Brain pericyte (primary cell): Measurements from ENCODE around the gene KRTAP9-2.
"Not testable (repeated sequence)": the region's sequence is repeated elsewhere in the genome, so short reads cannot be mapped to it uniquely, and the experiment has no call there.

Source experiments
- DNase-seq: peaks from one replicate; pipeline ENCODE4 v3.0.0-alpha.2; 2012; ENCODE audit warnings: low read depth, low spot score

Gene KRTAP9-2

GRCh38 chr17:41237116-41237515 is 10.7 kb downstream of the KRTAP9-2 start:
- DNase-seq = not testable (repeated sequence)

- not testable (repeated sequence) for DNase-seq
Measured at GRCh38 chr17:41237949-41238437, 11.5 kb downstream of the KRTAP9-2 start, which contains the start of gene KRTAP9-8. Gene KRTAP9-8 (plus strand): TSS chr17:41237999. CDS start chr17:41238052, 53 bp downstream.

GRCh38 chr17:41246995-41247787 is 20.7 kb downstream of the KRTAP9-2 start:
- DNase-seq = not testable (repeated sequence)

GRCh38 chr17:41249637-41250240 is 23.3 kb downstream of the KRTAP9-2 start, which contains the start of gene KRTAP9-4:
Gene KRTAP9-4 (plus strand): TSS chr17:41249687. CDS start chr17:41249721, 34 bp downstream.
- not testable (repeated sequence) for DNase-seq

GRCh38 chr17:41251261-41251660 is 24.8 kb downstream of the KRTAP9-2 start:
- DNase-seq = no peak

DNA sequence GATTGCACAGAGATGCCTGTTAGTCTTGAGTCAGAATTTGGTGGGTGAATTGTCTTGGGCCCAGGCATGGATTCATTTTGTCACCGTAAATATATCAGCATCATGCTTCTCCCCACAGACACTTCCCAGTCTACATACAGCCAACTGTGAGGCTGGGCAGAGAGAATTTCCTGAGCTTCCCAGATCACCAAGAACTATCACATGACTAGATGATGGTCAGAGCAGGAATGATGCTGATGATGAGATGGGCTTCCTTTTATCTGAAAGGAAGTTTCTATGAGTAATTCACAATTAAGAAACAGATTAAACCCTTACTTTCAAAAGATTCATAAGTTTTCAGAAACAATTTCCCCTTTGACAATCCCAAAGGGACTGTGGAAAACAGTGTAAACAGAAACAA is 28.4 kb downstream of the KRTAP9-2 start:
- no peak for DNase-seq

GRCh38 chr17:41255381-41256290 is 29.2 kb downstream of the KRTAP9-2 start, which contains the start of gene KRTAP9-9:
Gene KRTAP9-9 (plus strand): TSS chr17:41255384.
- DNase-seq = not testable (repeated sequence)

- DNase-seq = no peak
Measured at GRCh38 chr17:41256291-41256685, 29.8 kb downstream of the KRTAP9-2 start.

- DNase-seq = no peak
Measured at GRCh38 chr17:41258406-41258805, 32.0 kb downstream of the KRTAP9-2 start.

- no peak for DNase-seq
Measured at GRCh38 chr17:41263212-41263611, 36.8 kb downstream of the KRTAP9-2 start.

DNA sequence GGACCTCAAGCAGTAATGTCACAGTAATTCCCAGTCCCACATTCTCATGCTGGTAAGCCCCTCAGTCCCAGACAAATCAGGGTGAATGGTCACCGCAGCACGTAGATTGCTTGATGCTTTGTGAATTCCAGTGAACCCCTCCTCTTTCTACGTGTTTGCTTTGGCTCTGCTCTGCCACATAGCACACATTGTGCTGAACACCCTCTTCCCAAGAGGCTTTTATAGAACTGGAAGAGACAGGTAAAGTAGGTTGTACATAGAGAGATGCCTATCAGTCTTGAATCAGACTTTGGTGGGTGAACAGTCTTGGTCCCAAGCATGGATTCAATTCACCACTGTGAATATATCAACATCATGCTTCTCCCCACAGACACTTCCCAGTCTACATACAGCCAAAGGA is 38.2 kb downstream of the KRTAP9-2 start:
- DNase-seq = no peak

DNA sequence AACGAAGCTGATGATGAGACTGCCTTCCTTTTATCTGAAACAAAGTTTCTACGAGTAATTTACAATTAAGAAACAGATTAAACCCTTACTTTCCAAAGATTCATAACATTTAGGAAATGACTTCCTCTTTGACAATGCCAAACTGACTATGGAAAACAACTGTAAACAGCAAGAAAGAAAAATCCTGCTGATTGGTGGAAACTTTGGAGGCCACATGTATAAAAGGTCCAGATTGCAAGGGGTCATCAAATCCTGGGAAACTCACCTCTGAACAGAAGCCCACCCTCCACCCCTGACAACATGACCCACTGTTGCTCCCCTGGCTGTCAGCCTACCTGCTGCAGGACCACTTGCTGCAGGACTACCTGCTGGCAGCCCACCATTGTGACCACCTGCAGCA is 38.6 kb downstream of the KRTAP9-2 start, which contains the start of gene KRTAP9-6:
Gene KRTAP9-6 (plus strand): TSS at position 301 of the 400 bp plus-strand sequence. CDS start 0 bp downstream, at position 301.
- DNase-seq = no peak

DNA sequence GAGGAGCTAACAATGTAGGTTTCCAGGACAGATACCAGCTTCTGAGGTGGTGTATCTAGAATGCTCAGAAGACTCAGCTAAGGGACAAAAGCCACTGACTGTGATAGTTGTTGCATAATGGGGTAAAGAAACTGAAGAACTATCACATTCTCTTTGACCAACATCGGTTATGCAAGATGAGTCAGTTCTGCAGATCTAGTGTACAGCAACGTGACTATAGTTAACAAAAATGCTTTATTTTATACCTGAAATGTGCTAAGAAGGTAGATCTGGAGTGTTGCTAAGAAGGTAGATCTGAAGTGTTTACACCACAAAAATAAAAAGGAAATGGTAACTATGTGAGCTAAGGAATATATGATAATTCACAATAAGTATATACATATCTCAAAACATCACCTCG is 41.3 kb downstream of the KRTAP9-2 start:
- DNase-seq = no peak

DNA sequence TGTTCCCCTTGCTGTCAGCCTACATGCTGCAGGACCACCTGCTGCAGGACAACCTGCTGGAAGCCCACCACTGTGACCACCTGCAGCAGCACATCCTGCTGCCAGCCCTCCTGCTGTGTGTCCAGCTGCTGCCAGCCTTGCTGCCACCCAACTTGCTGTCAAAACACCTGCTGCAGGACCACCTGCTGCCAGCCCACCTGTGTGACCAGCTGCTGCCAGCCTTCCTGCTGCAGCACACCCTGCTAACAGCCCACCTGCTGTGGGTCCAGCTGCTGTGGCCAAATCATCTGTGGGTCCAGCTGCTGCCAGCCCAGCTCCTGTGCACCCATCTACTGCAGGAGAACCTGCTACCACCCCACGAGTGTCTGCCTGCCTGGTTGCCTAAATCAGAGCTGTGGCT is 44.9 kb downstream of the KRTAP9-2 start:
- not testable (repeated sequence) for DNase-seq

- no peak for DNase-seq
Measured at GRCh38 chr17:41271858-41272257, 45.4 kb downstream of the KRTAP9-2 start.

DNA sequence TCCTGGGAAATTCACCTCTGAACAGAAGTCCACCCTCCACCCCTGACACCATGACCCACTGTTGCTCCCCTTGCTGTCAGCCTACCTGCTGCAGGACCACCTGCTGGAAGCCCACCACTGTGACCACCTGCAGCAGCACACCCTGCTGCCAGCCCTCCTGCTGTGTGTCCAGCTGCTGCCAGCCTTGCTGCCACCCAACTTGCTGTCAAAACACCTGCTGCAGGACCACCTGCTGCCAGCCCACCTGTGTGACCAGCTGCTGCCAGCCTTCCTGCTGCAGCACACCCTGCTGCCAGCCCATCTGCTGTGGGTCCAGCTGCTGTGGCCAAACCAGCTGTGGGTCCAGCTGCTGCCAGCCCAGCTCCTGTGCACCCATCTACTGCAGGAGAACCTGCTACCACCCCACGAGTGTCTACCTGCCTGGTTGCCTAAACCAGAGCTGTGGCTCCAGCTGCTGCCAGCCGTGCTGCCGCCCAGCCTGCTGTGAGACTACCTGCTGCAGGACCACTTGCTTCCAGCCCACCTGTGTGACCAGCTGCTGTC is 49.3 kb downstream of the KRTAP9-2 start, which contains the start of gene KRTAP9-7:
Gene KRTAP9-7 (plus strand): TSS at position 51 of the 543 bp plus-strand sequence. CDS start 0 bp downstream, at position 51.
- not testable (repeated sequence) for DNase-seq
